Bronchial epithelial cell (primary cell): ENCODE results near the gene TREM2. TPM values are rescaled to one million over a fixed set of nuclear protein-coding genes. Genes with fewer than 3 reads are reported as not detected.

Experiments used
- DNase-seq: peaks from one replicate; pipeline ENCODE4 v3.0.0-alpha.2; 2010; ENCODE audit warnings: low read depth
- FAIRE-seq: peaks from 2 replicates; lab custom pipeline; 2011; peaks lifted over from hg19 to GRCh38; lab: Jason Lieb, UNC
- H3K27me3 ChIP-seq: 2 replicates; pipeline ENCODE4 v1.5.1; 2011; ENCODE audit warnings: low read length; ENCODE audit not compliant: control insufficient read depth, insufficient read depth
- H3K36me3 ChIP-seq: 2 replicates; pipeline ENCODE4 v1.5.1; 2011; ENCODE audit warnings: low read length; ENCODE audit not compliant: control insufficient read depth, insufficient read depth
- H3K4me3 ChIP-seq: 2 replicates; pipeline ENCODE4 v1.5.1; 2011; ENCODE audit warnings: mild to moderate bottlenecking, low read depth, low read length, control low read depth
- total RNA-seq: library from RNA; depleted of rRNA; stranded (reverse); fragments of >200 nt; gene quantifications from 2 replicates; pipeline ENCODE4 v1.2.1, GENCODE V29; 2014
- TF ChIP-seq, protein P1 (sequence below): IDR thresholded peaks from 2 replicates; pipeline ENCODE4 v1.5.1; 2011; ENCODE audit warnings: mild to moderate bottlenecking, moderate library complexity, low read length, control low read depth, inconsistent platforms; ENCODE audit not compliant: insufficient read depth, severe bottlenecking

TREM2 gene
- total RNA-seq, 1 donor from 2014 or later: 0.53 TPM

DNA sequence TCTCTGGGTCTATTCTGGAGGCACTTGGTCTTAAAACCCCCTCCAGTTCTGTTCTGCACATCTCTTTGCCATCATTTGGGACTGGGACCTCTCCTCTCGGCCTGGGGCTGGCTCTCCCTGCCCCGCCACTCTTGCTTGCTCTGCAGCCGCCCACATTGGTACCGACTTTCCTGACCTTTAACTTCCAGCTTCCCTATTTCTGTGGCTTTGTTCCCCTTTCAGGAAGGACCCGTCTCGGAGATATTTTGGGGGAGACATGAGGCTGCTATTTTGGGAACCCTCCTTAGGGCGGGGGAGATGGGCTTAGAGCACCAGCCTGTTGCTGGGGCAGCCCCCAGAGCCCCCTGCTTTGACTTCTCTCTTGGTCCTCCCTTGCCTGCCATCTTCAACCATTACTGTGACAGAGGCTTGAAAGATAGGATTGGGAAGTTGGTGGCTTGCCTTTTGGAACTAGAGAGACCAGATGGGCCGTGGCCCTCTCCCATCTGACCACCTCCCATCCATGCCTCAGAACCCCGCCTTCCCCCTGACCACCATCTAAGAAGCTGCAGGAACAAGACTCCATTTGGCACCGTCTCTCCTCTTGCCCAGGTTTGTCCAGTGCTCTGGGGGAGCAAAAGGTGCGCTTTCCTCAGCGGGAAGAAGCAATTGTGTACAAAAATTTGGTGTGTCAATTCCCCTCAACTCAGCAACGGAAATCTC lies 914 bp downstream of the TREM2 start:
- TF ChIP-seq, protein P1, sequence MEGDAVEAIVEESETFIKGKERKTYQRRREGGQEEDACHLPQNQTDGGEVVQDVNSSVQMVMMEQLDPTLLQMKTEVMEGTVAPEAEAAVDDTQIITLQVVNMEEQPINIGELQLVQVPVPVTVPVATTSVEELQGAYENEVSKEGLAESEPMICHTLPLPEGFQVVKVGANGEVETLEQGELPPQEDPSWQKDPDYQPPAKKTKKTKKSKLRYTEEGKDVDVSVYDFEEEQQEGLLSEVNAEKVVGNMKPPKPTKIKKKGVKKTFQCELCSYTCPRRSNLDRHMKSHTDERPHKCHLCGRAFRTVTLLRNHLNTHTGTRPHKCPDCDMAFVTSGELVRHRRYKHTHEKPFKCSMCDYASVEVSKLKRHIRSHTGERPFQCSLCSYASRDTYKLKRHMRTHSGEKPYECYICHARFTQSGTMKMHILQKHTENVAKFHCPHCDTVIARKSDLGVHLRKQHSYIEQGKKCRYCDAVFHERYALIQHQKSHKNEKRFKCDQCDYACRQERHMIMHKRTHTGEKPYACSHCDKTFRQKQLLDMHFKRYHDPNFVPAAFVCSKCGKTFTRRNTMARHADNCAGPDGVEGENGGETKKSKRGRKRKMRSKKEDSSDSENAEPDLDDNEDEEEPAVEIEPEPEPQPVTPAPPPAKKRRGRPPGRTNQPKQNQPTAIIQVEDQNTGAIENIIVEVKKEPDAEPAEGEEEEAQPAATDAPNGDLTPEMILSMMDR: no peak
- H3K36me3 ChIP-seq: no peaks in the 10 kb centered on the region
- no peak overlapping the region for H3K4me3 ChIP-seq
- H3K27me3 ChIP-seq: no peaks in the 10 kb centered on the region
- FAIRE-seq (no peak), DNase-seq (no peak)

DNA sequence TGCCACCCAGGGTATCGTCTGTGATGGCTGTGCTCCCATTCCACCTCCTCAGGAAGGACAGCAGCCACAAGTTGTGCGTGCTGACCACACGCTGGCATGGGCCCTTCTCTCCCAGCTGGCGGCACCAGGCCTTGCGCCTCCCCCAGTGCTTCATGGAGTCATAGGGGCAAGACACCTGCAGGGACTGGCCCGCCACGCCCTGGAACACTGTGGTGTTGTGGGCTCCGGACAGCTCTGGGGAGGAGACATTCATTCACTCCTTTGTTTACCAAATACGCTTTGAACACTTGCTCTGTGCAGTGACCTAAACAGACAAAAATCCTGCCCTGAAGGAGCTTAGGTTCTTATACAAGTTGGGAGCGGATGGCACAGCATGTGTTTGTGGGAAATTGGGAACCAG lies 1.5 kb downstream of the TREM2 start:
- H3K36me3 ChIP-seq: no peaks in the 10 kb centered on the region
- DNase-seq: peak; percentile 83
- no peak for FAIRE-seq
- H3K27me3 ChIP-seq: no peaks in the 10 kb centered on the region
- TF ChIP-seq, protein P1: no peak
- H3K4me3 ChIP-seq: no peak overlapping the region

DNA sequence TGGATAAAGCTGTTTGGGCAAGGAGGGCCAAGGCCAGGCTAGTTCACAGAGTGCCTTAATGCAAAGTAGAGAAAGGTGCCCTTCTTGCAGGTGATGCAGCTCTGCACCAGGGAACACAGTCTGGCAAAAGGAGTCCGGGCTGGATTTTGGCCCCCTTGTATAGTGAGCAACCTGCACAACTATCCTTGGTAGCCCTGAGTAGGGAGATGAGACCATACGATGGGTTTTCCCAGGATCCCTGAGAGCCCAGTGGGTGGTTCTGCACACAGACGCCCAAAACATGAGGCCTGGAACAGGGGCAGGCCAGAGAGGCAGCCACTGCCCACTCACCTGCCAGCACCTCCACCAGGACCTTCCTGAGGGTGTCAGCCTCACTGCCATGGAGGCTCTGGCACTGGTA lies 2.0 kb downstream of the TREM2 start:
- FAIRE-seq (peak; percentile 68), DNase-seq (no peak)
- no peaks in the 10 kb centered on the region for H3K27me3 ChIP-seq

DNA sequence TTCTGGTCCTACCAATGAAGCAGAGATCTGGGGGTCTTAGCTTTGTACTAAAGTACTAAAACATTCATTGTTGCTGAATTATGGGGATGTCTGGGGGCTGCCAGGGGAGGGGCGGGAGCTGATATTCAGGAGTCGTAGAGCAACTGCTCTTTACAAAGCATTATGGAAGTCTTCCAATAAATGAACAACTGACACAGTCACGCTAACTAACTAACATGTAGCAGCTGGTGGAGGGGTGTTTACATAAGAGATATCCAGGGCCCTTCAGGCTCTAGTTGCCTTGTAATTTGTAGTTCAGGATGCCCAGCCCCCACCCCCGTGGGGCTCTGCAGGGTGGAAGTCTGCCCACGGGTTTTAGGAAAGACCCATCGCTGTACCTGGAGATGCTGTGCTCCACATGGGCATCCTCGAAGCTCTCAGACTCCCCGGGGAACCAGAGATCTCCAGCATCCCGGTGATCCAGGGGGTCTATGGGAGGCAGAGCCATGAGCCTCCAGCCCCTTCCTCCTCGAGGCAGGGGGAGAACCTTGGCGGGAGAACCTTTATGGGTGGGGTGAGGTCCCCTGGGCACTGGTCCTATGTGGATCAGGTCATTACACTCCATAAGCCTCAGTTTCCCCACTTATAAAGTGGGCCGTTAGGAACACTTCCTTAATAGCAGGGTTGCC lies 3.4 kb downstream of the TREM2 start:
- no peak for FAIRE-seq

More for the DNA sequence above, 2.0 kb downstream of the TREM2 start:
- TF ChIP-seq, protein P1: no peak
- Histone ChIP-seq H3K4me3 (no peak overlapping the region), H3K36me3 (no peaks in the 10 kb centered on the region)

DNA sequence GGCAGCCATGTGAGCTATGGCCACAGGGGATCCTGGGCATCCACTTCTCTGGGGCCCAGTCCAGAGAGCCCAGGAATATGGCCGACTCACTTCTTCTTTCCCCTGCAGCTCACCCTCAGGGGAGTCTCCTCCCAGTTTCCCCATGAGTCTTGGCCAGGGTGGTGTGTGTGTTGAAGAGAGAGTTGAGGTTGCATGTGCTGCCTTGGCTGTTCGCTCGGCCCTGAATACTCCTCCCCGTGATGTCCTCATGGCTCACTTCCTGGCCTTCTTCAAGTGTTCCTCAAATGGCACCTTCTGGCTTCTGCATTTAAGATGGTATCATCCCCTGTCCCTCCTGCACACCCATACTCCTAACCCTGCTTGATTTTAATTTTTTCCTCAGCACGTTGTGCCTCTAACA lies 5.6 kb downstream of the TREM2 start:
- no peak for DNase-seq
- Histone ChIP-seq H3K27me3 (no peaks in the 10 kb centered on the region), H3K4me3 (no peak overlapping the region), H3K36me3 (no peaks in the 10 kb centered on the region)
- TF ChIP-seq, protein P1: no peak
- FAIRE-seq: no peak

More for the DNA sequence above, 3.4 kb downstream of the TREM2 start:
- peak; percentile 76 for DNase-seq
- TF ChIP-seq, protein P1: no peak
- Histone ChIP-seq H3K4me3 (no peak overlapping the region), H3K27me3 (no peaks in the 10 kb centered on the region), H3K36me3 (no peaks in the 10 kb centered on the region)
